GM12875 (cell line): ENCODE results near the gene TRIM14.
"Not testable (repeated sequence)": the region's sequence is repeated elsewhere in the genome, so short reads cannot be mapped to it uniquely, and the experiment has no call there.

Experiments used
- H3K4me3 ChIP-seq: one replicate; pipeline ENCODE4 v1.5.1; 2011; ENCODE audit warnings: low read depth, low read length, control low read depth
- CTCF ChIP-seq: IDR thresholded peaks from 2 replicates; pipeline ENCODE4 v1.5.1; 2011; ENCODE audit warnings: low read depth, mild to moderate bottlenecking, control low read depth, inconsistent platforms, low read length, moderate library complexity, borderline replicate concordance; ENCODE audit not compliant: insufficient read depth

TRIM14 gene

DNA sequence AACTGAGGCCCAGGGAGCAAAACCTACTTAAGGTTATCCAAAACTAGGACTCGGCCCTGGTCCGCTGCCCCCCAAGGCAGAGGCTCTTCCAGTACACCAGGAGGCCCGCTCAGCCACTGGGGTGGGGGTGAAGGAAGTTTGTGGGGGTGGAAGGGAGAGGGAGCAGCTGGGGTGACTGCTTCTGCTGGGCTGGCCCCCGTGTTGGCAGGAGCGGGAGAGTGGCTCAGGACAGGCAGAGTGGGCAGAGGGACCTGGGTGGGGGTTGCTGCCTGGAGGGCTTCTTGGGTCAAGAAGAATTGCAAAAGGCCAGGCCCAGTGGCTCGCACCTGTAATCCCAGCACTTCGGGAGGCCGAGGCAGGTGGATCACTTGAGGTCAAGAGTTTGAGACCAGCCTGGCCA lies 8.2 kb upstream of the TRIM14 start:
- TF ChIP-seq CTCF: no peak
- H3K4me3 ChIP-seq: no peak overlapping the region

GRCh38 chr9:98124637-98125426 lies 5.8 kb upstream of the TRIM14 start:
- no peak for TF ChIP-seq CTCF
- no peak overlapping the region for H3K4me3 ChIP-seq

DNA sequence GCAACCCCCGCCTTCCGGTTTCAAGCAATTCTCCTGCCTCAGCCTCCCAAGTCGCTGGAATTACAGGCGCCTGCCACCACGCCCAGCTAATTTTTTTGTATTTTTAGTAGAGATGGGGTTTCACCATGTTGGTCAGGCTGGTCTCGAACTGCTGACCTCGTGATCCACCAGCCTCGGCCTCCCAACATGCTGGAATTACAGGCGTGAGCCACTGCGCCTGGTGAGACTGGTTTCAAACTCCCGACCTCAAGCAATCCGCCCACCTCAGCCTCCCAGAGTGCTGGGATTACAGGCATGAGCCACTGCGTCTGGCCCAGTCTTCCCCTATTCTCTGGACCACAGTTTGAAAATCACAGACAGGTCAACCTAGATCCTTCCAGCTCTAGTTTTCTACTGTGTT lies 5.1 kb upstream of the TRIM14 start:
- H3K4me3 ChIP-seq: not testable (repeated sequence)

DNA sequence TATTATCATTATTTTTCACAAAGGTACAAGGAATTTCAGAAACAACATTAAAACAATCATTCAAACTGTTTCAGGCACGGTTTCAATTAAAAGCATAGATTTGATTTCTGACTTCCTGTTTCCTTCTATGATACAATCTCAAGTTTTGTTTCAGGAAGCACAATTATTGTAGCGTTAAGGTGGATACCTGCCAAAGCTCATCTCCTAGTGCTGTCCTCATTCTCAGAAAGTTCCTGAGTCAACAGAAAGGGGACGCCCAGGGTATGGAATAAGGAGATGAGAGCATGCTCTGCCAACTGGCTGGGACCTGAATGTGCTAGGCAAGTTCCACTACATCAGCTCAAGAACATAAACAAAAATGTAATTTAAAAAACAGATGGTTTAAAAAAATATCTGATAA lies 2.0 kb upstream of the TRIM14 start:
- no peak for TF ChIP-seq CTCF
- H3K4me3 ChIP-seq: no peak overlapping the region

DNA sequence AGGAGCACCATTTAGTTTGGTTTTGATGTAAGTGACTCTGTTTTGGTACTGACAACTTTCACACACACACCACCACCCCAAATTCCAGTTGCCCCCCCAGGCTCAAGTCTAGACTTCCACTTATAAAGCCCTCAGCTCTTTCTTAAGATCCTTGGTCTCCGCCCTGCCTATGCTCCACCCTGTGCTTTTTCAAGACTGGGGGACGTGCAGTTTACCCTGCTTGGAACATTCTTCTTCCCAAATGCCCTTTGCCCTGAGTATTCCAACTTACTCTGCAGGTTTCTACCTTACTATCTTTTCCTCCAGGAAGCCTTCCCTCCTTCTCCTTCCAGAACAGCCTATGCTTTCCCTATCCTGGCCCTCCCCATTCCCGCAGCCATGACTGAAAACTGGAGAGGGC lies 1.5 kb upstream of the TRIM14 start:
- no peak overlapping the region for H3K4me3 ChIP-seq
- TF ChIP-seq CTCF: no peak

DNA sequence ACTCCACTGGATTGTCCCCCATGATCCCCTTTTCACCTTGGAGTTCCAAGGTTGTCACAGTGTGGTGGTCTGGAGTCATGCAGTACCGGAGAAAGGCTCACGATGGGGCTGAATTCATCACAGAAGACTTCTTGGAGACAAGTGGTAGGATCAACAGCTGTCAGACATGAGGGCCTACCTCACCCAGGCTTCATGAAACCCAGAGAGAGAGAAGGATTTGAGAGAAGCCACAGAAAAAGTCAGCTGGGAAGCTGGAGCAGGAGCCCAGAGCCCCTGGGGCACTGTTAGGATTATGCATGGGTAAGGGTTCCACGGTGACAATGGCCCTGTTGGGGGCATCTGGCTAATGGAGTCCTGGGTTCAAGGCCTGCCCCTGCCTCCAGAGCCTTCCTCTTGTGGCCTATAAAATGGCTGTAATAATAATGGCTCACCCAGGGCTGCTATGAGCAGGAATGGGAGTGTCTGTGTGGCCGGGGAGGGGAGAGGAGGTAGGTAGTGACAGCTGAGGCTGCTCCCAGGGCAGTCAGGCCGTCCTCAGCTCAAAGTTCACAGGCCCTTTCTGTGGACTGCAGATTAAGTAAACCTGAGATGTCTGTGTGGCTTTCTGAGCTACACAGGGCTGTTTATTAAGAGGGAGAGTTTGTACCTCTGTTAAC lies 910 bp downstream of the TRIM14 start:
- peak overlapping the region; percentile 87 for H3K4me3 ChIP-seq
- TF ChIP-seq CTCF: peak; percentile 52; the same call in 1 of the 2 replicates

GRCh38 chr9:98117097-98117496 lies 1.9 kb downstream of the TRIM14 start:
- not testable (repeated sequence) for H3K4me3 ChIP-seq

DNA sequence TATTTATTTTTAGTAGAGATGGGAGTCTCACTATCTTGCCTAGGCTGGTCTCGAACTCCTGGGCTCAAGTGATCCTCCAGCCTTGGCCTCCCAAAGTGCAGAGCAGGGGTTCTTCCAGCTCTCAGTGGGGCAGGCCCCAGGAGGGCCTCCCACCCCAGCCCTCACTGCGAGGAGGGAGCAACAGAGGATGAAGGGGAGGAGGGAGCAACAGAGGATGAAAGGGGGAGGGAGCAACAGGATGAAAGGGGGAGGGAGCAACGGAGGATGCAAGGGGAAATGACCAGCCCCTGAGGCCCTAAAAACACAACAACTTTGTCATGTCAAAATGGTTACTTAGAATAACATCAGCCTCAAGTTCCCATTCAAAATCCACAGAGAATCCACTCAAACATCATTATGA lies 10.0 kb downstream of the TRIM14 start:
- no peak for TF ChIP-seq CTCF
- no peak overlapping the region for H3K4me3 ChIP-seq
